GM12878 (cell line): ENCODE results near the gene RWDD2A. TPM values are rescaled to one million over a fixed set of nuclear protein-coding genes. Genes with fewer than 3 reads are reported as not detected.

Source experiments
- ATAC-seq: fragments of 200-7000 bp; cut with Tn5 transposase; 3 replicates; pipeline ENCODE4 v1.9.1; 2020; ENCODE audit warnings: mild to moderate bottlenecking, moderate library complexity
- BruUV-seq: library from RNA; stranded (reverse); fragments of 400-500 nt; replicated peaks from 2 replicates; lab custom pipeline; 2021; lab: Mats Ljungman, UMichigan
- CTCF ChIA-PET: fragments of 300-600 bp; sonication (Branson Sonifier 250); formaldehyde crosslinking; extraction: SDS; loops from one replicate; lab custom pipeline; 2021; ENCODE audit warnings: inconsistent platforms; lab: Yijun Ruan, JAX
- POLR2A ChIA-PET: fragments of 350-600 bp; formaldehyde crosslinking; extraction: SDS; loops from one replicate; lab custom pipeline; 2021; ENCODE audit warnings: inconsistent platforms; lab: Charles Lee
- RAD21 ChIA-PET: fragments of 300-600 bp; sonication (Branson Sonifier 250); formaldehyde crosslinking; loops from one replicate; lab custom pipeline; 2023; ENCODE audit warnings: antibody characterized with exemption; ENCODE audit not compliant: unreplicated experiment; lab: Charles Lee
- SMC1A ChIA-PET: fragments of 300-600 bp; sonication (Branson Sonifier 250); formaldehyde crosslinking; loops from one replicate; lab custom pipeline; 2023; ENCODE audit not compliant: unreplicated experiment, uncharacterized antibody; lab: Charles Lee
- DNase-seq: peaks from one replicate; pipeline ENCODE4 v3.0.0-alpha.2; 2011; ENCODE audit warnings: low read depth, low spot score
- FAIRE-seq: peaks from 3 replicates; lab custom pipeline; 2011; peaks lifted over from hg19 to GRCh38; lab: Jason Lieb, UNC
- H2AFZ ChIP-seq: 2 replicates; pipeline ENCODE4 v1.6.0; 2011; ENCODE audit warnings: low read depth, low read length, control low read depth; ENCODE audit not compliant: control insufficient read depth
- H3K27ac ChIP-seq: 2 replicates; pipeline ENCODE4 v1.5.1; 2011; ENCODE audit warnings: control low read depth; ENCODE audit not compliant: control insufficient read depth, insufficient read depth
- H3K27me3 ChIP-seq, 2 experiments: replicated peaks in 1 of 2; 2 replicates each; pipeline versions ENCODE4 v1.6.0 to v1.6.1; 2011; ENCODE audit warnings: low read length in 1 of 2; ENCODE audit not compliant: control insufficient read depth in 2 of 2, insufficient read depth in 2 of 2
- H3K36me3 ChIP-seq, 2 experiments: 2 replicates each; pipeline ENCODE4 v1.5.1; 2011; ENCODE audit warnings: low read length in 1 of 2; ENCODE audit not compliant: control insufficient read depth in 2 of 2, insufficient read depth in 2 of 2
- H3K4me1 ChIP-seq: 2 replicates; pipeline ENCODE4 v1.6.1; 2011; ENCODE audit warnings: mild to moderate bottlenecking, low read length, moderate library complexity, mixed read lengths; ENCODE audit not compliant: control insufficient read depth, insufficient read depth
- H3K4me2 ChIP-seq: 2 replicates; pipeline ENCODE4 v1.6.0; 2011; ENCODE audit warnings: control low read depth; ENCODE audit not compliant: control insufficient read depth, insufficient read depth
- H3K4me3 ChIP-seq: fragments of 200-600 bp; sonication (generic); 2 replicates; pipeline ENCODE4 v1.5.1; 2016
- H3K79me2 ChIP-seq: 2 replicates; pipeline ENCODE4 v1.6.0; 2011; ENCODE audit warnings: low read length; ENCODE audit not compliant: control insufficient read depth, insufficient read depth
- H3K9ac ChIP-seq: 2 replicates; pipeline ENCODE4 v1.8.0; 2011; ENCODE audit warnings: low read length, control low read depth, mixed read lengths; ENCODE audit not compliant: control insufficient read depth, insufficient read depth
- H3K9me3 ChIP-seq: replicated peaks from 3 replicates; pipeline ENCODE4 v1.5.1; 2011; ENCODE audit warnings: mild to moderate bottlenecking, low read length; ENCODE audit not compliant: control insufficient read depth, insufficient read depth
- H4K20me1 ChIP-seq: 2 replicates; pipeline ENCODE4 v1.6.0; 2011; ENCODE audit not compliant: control insufficient read depth, insufficient read depth
- JUND ChIP-seq: IDR thresholded peaks from 2 replicates; pipeline ENCODE4 v1.6.1; 2012; ENCODE audit warnings: low read depth, mild to moderate bottlenecking, low read length, improper control_type of control experiment, moderate library complexity
- MEF2B ChIP-seq: fragments of 450-650 bp; IDR thresholded peaks from 2 replicates; pipeline ENCODE4 v1.6.1; 2018; ENCODE audit warnings: mild to moderate bottlenecking, moderate library complexity; ENCODE audit not compliant: partially characterized antibody, poor library complexity, severe bottlenecking
- SUPT20H ChIP-seq: IDR thresholded peaks from 2 replicates; pipeline ENCODE4 v1.6.1; 2011; ENCODE audit warnings: low read depth, mild to moderate bottlenecking, low read length, moderate library complexity, borderline replicate concordance; ENCODE audit not compliant: control insufficient read depth
- ZNF384 ChIP-seq: IDR thresholded peaks from 2 replicates; pipeline ENCODE4 v1.6.1; 2012; ENCODE audit warnings: low read depth, mild to moderate bottlenecking, low read length, improper control_type of control experiment, borderline replicate concordance
- in situ Hi-C: fragments of 300-500 bp; cut with MboI; formaldehyde crosslinking; loops from 9 replicates; pipeline ENCODE4 v1.14.3; 2018; ENCODE audit warnings: mixed read lengths
- intact Hi-C: fragments of 100-400 bp; cut with micrococcal nuclease; formaldehyde crosslinking; loops from one replicate; pipeline ENCODE4 v1.14.2; 2022; ENCODE audit not compliant: unreplicated experiment
- polyA plus RNA-seq, 11 experiments: library from polyadenylated mRNA; depleted of rRNA in 4 of 11; unstranded in 6 of 11; stranded (reverse) in 5 of 11; fragments of >200 nt; fragmentation: Nextera tagmentation in 4 of 11; fragmentation: Illumina TruSeq in 1 of 11; extraction: Ambion mirVana in 4 of 11; extraction: Trizol in 1 of 11; gene quantifications; 1 replicate in 1 of 11; 2 replicates in 10 of 11; pipeline versions ENCODE4 v1.2.1 to v1.2.3, GENCODE V29; 2011 to 2016; ENCODE audit warnings: inconsistent platforms in 2 of 11, missing spikeins in 2 of 11, low read depth in 1 of 11
- total RNA-seq, 4 experiments: library from RNA; depleted of rRNA in 3 of 4; stranded (reverse); fragments of >200 nt in 3 of 4; fragmentation: Illumina TruSeq in 1 of 4; extraction: Trizol in 1 of 4; gene quantifications; 2 replicates each; pipeline versions ENCODE4 v1.2.1 to v1.2.3, GENCODE V29; 2013 to 2021
- TF ChIP-seq, protein P1 (sequence below): fragments of 150-350 bp; IDR thresholded peaks from 2 replicates; pipeline ENCODE4 v1.6.1; 2016; ENCODE audit warnings: low read depth, low read length

RWDD2A gene
- total and polyA plus RNA-seq, 10 of the 15 experiments (the other 5 are each of a cell fraction or from before 2014, with no cell fraction given), result 2.3 to 4.6 (median 2.9) TPM

- H3K36me3 ChIP-seq, result peaks cover 2 to 21% of the 10 kb centered on the region in 2 experiments
- TF ChIP-seq JUND (no peak), SUPT20H (no peak), MEF2B (no peak), ZNF384 (no peak)
- TF ChIP-seq, protein P1, sequence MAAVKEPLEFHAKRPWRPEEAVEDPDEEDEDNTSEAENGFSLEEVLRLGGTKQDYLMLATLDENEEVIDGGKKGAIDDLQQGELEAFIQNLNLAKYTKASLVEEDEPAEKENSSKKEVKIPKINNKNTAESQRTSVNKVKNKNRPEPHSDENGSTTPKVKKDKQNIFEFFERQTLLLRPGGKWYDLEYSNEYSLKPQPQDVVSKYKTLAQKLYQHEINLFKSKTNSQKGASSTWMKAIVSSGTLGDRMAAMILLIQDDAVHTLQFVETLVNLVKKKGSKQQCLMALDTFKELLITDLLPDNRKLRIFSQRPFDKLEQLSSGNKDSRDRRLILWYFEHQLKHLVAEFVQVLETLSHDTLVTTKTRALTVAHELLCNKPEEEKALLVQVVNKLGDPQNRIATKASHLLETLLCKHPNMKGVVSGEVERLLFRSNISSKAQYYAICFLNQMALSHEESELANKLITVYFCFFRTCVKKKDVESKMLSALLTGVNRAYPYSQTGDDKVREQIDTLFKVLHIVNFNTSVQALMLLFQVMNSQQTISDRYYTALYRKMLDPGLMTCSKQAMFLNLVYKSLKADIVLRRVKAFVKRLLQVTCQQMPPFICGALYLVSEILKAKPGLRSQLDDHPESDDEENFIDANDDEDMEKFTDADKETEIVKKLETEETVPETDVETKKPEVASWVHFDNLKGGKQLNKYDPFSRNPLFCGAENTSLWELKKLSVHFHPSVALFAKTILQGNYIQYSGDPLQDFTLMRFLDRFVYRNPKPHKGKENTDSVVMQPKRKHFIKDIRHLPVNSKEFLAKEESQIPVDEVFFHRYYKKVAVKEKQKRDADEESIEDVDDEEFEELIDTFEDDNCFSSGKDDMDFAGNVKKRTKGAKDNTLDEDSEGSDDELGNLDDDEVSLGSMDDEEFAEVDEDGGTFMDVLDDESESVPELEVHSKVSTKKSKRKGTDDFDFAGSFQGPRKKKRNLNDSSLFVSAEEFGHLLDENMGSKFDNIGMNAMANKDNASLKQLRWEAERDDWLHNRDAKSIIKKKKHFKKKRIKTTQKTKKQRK, result no peak
- TF ChIP-seq, all 136 proteins: peak for 0
- ChIA-PET POLR2A (no interaction called here), CTCF (interaction anchor here (0.6 to 9.9 kb wide), 4 partner anchors 8 to 469 kb away, joined by 3 to 63 read pairs (median 4); partner anchors contain the start of genes DOP1A and UBE3D), RAD21 (no interaction called here), SMC1A (interaction anchor here (1.3 kb wide), 2 partner anchors 8 to 28 kb away, joined by 5 to 6 read pairs; no protein-coding TSS in a partner anchor)
- no TSS peak for BruUV-seq
- in situ Hi-C loops, result no loop called here
- no peaks in the 10 kb centered on the region for H4K20me1 ChIP-seq
- intact Hi-C loops, result no loop called here
- H3K9me3 ChIP-seq, result no peaks in the 10 kb centered on the region
- no peak overlapping the region for H3K4me3 ChIP-seq
- no peaks in the 10 kb centered on the region for H3K27me3 ChIP-seq
- FAIRE-seq, result no peak
- H2AFZ ChIP-seq, result no peak overlapping the region
- no peak for ATAC-seq
- H3K79me2 ChIP-seq, result no peaks in the 10 kb centered on the region
- H3K4me1 ChIP-seq, result no peaks in the 10 kb centered on the region
- H3K27ac ChIP-seq, result no peak overlapping the region
- H3K9ac ChIP-seq, result no peak overlapping the region
- no peak for DNase-seq
- no peak overlapping the region for H3K4me2 ChIP-seq
These were observed 12.7 kb upstream of the RWDD2A start for GRCh38 chr6:83180426-83180950.
